Right lobe of liver (tissue), 4 donors: ENCODE results near the gene CCDC61.

Source experiments
- CTCF ChIP-seq, 4 donors: fragments of 200-600 bp in 3 of 4; fragments of 450-650 bp in 1 of 4; IDR thresholded peaks; one replicate each; pipeline versions ENCODE4 v1.5.1 to v1.8.0; 2016 to 2022; ENCODE audit warnings: antibody characterized with exemption in 4 of 4, mild to moderate bottlenecking in 2 of 4
- POLR2A ChIP-seq: fragments of 450-650 bp; IDR thresholded peaks from one replicate; pipeline ENCODE4 v1.6.1; 2017; ENCODE audit warnings: antibody characterized with exemption, mild to moderate bottlenecking
- donor health status: DM: no; HTN: no; CAD: no.
- donor health status: DM: no; HTN: no; CAD: no.
- donor health status: DM: no; HTN: yes; CAD: no.

DNA sequence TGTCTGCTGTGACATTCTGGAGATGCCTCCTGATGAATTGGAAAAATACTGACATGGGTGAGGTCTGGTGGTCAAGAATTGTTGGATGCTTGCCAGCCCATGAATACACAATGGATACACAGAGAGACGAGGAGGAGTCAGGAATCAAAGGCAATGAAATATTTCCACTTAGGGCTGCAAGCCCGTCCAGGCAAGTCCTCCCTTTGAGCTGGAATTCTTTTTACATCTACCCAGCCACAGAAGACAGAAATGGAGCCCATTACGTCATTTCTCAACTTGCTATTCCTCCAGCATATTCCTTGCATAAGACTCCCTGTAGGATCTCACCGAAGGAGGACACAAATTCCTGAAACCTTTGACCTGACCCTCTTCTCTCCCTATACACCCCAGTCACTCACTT lies 61.3 kb downstream of the CCDC61 start:
- TF ChIP-seq CTCF (IDR thresholded peaks at IDR 0.05) (no peak), POLR2A (no peak)
